Mononuclear cell (primary cell): ENCODE measurements around the gene SLC16A4. TPM values are rescaled to one million over a fixed set of nuclear protein-coding genes. Genes with fewer than 3 reads are reported as not detected.

Source experiments
- total RNA-seq: library from RNA; depleted of rRNA; stranded (reverse); fragments of >200 nt; gene quantifications from one replicate; pipeline ENCODE4 v1.2.3, GENCODE V29; 2012

Gene SLC16A4
- total RNA-seq, 1 donor: not detected

Other genes starting within 250 kb of the SLC16A4 start
- gene SLC6A17, start 240.5 kb downstream of the SLC16A4 start, total RNA-seq: 0.63 TPM
- gene KCNC4, start 180.7 kb downstream of the SLC16A4 start, total RNA-seq: 2.8 TPM
- 66.4 TPM for gene RBM15, start 51.6 kb downstream of the SLC16A4 start, total RNA-seq
- 39.4 TPM for gene LAMTOR5, start 16.7 kb upstream of the SLC16A4 start, total RNA-seq
- not detected for gene PROK1, start 60.1 kb upstream of the SLC16A4 start, total RNA-seq
- not detected for gene KCNA10, start 128.1 kb upstream of the SLC16A4 start, total RNA-seq
- 0.52 TPM for gene KCNA2, start 215.3 kb upstream of the SLC16A4 start, total RNA-seq